ENCODE measurements around the gene PARL.

The PARL gene

GRCh38 chr3:183845608-183846288 is 38.9 kb downstream of the PARL start:
- H3K23ac ChIP-seq (ENCODE audit: low read length in 2 of 2), result no peak overlapping the region
- peak; percentile 10 for DNase-seq
- H2AK5ac ChIP-seq (ENCODE audit: low read length, severe bottlenecking), result peak overlapping the region; percentile 93
- H3K27ac ChIP-seq (ENCODE audit: low read length, poor library complexity, severe bottlenecking), result peak overlapping the region; percentile 60
- H3K4me2 ChIP-seq (ENCODE audit: low read length, poor library complexity, severe bottlenecking), result no peak overlapping the region
- H2AFZ ChIP-seq (ENCODE audit: low read depth, low read length), result no peak overlapping the region
- H3K27me3 ChIP-seq (ENCODE audit: control insufficient read depth in 1 of 2, insufficient read depth in 1 of 2, low read length in 2 of 2), result no peaks in the 10 kb centered on the region
- no peak overlapping the region for H3K14ac ChIP-seq (ENCODE audit: low read length in 2 of 2)
- peaks cover 21 to 71% of the 10 kb centered on the region in 2 experiments for H3K36me3 ChIP-seq (ENCODE audit: control insufficient read depth in 1 of 2, insufficient read depth in 2 of 2, low read depth in 1 of 2, low read length in 2 of 2)
- H3K4me3 ChIP-seq (ENCODE audit: insufficient read depth in 1 of 2, low read depth in 1 of 2, low read length in 2 of 2), result no peak overlapping the region
- peaks cover 6% of the 10 kb centered on the region for H3K4me1 ChIP-seq (ENCODE audit: control insufficient read depth, insufficient read depth, low read depth, low read length)
- H2BK120ac ChIP-seq (ENCODE audit: low read depth, low read length), result peak overlapping the region; percentile 34
- no peak overlapping the region for H2BK15ac ChIP-seq (ENCODE audit: low read depth, poor library complexity, severe bottlenecking)
- H4K91ac ChIP-seq (ENCODE audit: low read length), result no peak overlapping the region
- no peak overlapping the region for H3K18ac ChIP-seq (ENCODE audit: low read depth in 1 of 2, low read length in 2 of 2)
- H2BK5ac ChIP-seq (ENCODE audit: low read depth, low read length, poor library complexity, severe bottlenecking), result no peak overlapping the region
- H2BK12ac ChIP-seq (ENCODE audit: low read length in 2 of 2), result no peak overlapping the region
- H3K79me1 ChIP-seq (replicated peaks; ENCODE audit: low read length, poor library complexity, severe bottlenecking), result peaks cover 16% of the 10 kb centered on the region
- WGBS, result 83% methylated on average over 12 of the region's 13 CpGs
- no peak overlapping the region for H3K9ac ChIP-seq (ENCODE audit: low read length)
- no peak overlapping the region for H3K4ac ChIP-seq (ENCODE audit: low read depth in 1 of 2, low read length in 2 of 2)
- H3K9me3 ChIP-seq (ENCODE audit: control insufficient read depth, low read length), result no peaks in the 10 kb centered on the region
- H4K8ac ChIP-seq (ENCODE audit: low read length), result no peak overlapping the region

GRCh38 chr3:183845090-183845489 is 39.6 kb downstream of the PARL start:
- peaks cover 23 to 72% of the 10 kb centered on the region in 2 experiments for H3K36me3 ChIP-seq (ENCODE audit: control insufficient read depth in 1 of 2, insufficient read depth in 2 of 2, low read depth in 1 of 2, low read length in 2 of 2)
- H3K4me2 ChIP-seq (ENCODE audit: low read length, poor library complexity, severe bottlenecking), result no peak overlapping the region
- peaks cover 17% of the 10 kb centered on the region for H3K79me1 ChIP-seq (replicated peaks; ENCODE audit: low read length, poor library complexity, severe bottlenecking)
- H3K27me3 ChIP-seq (ENCODE audit: control insufficient read depth in 1 of 2, insufficient read depth in 1 of 2, low read length in 2 of 2), result no peaks in the 10 kb centered on the region
- H2BK12ac ChIP-seq (ENCODE audit: low read length in 2 of 2), result no peak overlapping the region
- no peak overlapping the region for H3K4ac ChIP-seq (ENCODE audit: low read depth in 1 of 2, low read length in 2 of 2)
- H2AK5ac ChIP-seq (ENCODE audit: low read length, severe bottlenecking), result peak overlapping the region; percentile 14
- H2BK120ac ChIP-seq (ENCODE audit: low read depth, low read length), result no peak overlapping the region
- H3K23ac ChIP-seq (ENCODE audit: low read length in 2 of 2), result no peak overlapping the region
- no peak for DNase-seq
- no peak overlapping the region for H4K91ac ChIP-seq (ENCODE audit: low read length)
- no peak overlapping the region for H3K18ac ChIP-seq (ENCODE audit: low read depth in 1 of 2, low read length in 2 of 2)
- H2BK5ac ChIP-seq (ENCODE audit: low read depth, low read length, poor library complexity, severe bottlenecking), result no peak overlapping the region
- no peak overlapping the region for H2AFZ ChIP-seq (ENCODE audit: low read depth, low read length)
- no peak overlapping the region for H3K14ac ChIP-seq (ENCODE audit: low read length in 2 of 2)
- no peak overlapping the region for H3K4me3 ChIP-seq (ENCODE audit: insufficient read depth in 1 of 2, low read depth in 1 of 2, low read length in 2 of 2)
- H3K9ac ChIP-seq (ENCODE audit: low read length), result no peak overlapping the region
- H2BK15ac ChIP-seq (ENCODE audit: low read depth, poor library complexity, severe bottlenecking), result no peak overlapping the region
- peaks cover 6% of the 10 kb centered on the region for H3K4me1 ChIP-seq (ENCODE audit: control insufficient read depth, insufficient read depth, low read depth, low read length)
- no peak overlapping the region for H4K8ac ChIP-seq (ENCODE audit: low read length)
- 75% methylated on average over 2 of the region's 4 CpGs for WGBS
- peak overlapping the region; percentile 60 for H3K27ac ChIP-seq (ENCODE audit: low read length, poor library complexity, severe bottlenecking)
- no peaks in the 10 kb centered on the region for H3K9me3 ChIP-seq (ENCODE audit: control insufficient read depth, low read length)

DNA sequence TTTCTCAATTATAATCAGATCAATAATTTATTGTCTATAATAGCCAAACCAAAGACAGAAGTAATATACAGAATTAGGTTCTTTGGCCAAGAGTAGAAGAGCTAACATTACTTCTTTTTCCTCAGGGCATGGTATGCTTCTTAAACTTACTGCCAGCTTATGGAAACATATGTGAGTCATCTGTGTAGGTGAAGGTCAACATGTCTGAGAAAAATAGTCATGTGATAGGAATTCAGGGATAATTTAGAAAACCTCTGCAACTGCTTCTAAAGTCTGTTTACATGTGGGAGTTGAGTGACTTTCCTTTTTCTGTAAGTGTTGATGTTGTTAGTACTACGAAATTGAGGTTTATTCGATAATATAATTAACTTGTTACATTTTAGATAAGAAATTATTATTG is 40.1 kb downstream of the PARL start:
- H3K23ac ChIP-seq (ENCODE audit: low read length in 2 of 2), result no peak overlapping the region
- no peak overlapping the region for H3K4me3 ChIP-seq (ENCODE audit: insufficient read depth in 1 of 2, low read depth in 1 of 2, low read length in 2 of 2)
- peak overlapping the region; percentile 49 for H3K27ac ChIP-seq (ENCODE audit: low read length, poor library complexity, severe bottlenecking)
- no peaks in the 10 kb centered on the region for H3K27me3 ChIP-seq (ENCODE audit: control insufficient read depth in 1 of 2, insufficient read depth in 1 of 2, low read length in 2 of 2)
- H3K9ac ChIP-seq (ENCODE audit: low read length), result peak overlapping the region; percentile 19
- H3K4me2 ChIP-seq (ENCODE audit: low read length, poor library complexity, severe bottlenecking), result no peak overlapping the region
- H3K14ac ChIP-seq (ENCODE audit: low read length in 2 of 2), result no peak overlapping the region
- no peak overlapping the region for H3K4ac ChIP-seq (ENCODE audit: low read depth in 1 of 2, low read length in 2 of 2)
- H3K4me1 ChIP-seq (ENCODE audit: control insufficient read depth, insufficient read depth, low read depth, low read length), result peaks cover 6% of the 10 kb centered on the region
- H3K9me3 ChIP-seq (ENCODE audit: control insufficient read depth, low read length), result no peaks in the 10 kb centered on the region
- no peak overlapping the region for H2BK15ac ChIP-seq (ENCODE audit: low read depth, poor library complexity, severe bottlenecking)
- H3K79me1 ChIP-seq (replicated peaks; ENCODE audit: low read length, poor library complexity, severe bottlenecking), result peaks cover 16% of the 10 kb centered on the region
- H4K91ac ChIP-seq (ENCODE audit: low read length), result no peak overlapping the region
- H3K36me3 ChIP-seq (ENCODE audit: control insufficient read depth in 1 of 2, insufficient read depth in 2 of 2, low read depth in 1 of 2, low read length in 2 of 2), result peaks cover 25 to 72% of the 10 kb centered on the region in 2 experiments
- peak; percentile 90 for DNase-seq
- no peak overlapping the region for H2AK5ac ChIP-seq (ENCODE audit: low read length, severe bottlenecking)
- H2BK120ac ChIP-seq (ENCODE audit: low read depth, low read length), result no peak overlapping the region
- no peak overlapping the region for H2BK12ac ChIP-seq (ENCODE audit: low read length in 2 of 2)
- H3K18ac ChIP-seq (ENCODE audit: low read depth in 1 of 2, low read length in 2 of 2), result no peak overlapping the region
- WGBS, result no CpG with 5 or more reads among the region's 2 CpGs
- H2AFZ ChIP-seq (ENCODE audit: low read depth, low read length), result no peak overlapping the region
- H4K8ac ChIP-seq (ENCODE audit: low read length), result no peak overlapping the region
- no peak overlapping the region for H2BK5ac ChIP-seq (ENCODE audit: low read depth, low read length, poor library complexity, severe bottlenecking)

GRCh38 chr3:183839751-183840150 is 44.9 kb downstream of the PARL start:
- no peak overlapping the region for H3K14ac ChIP-seq (ENCODE audit: low read length in 2 of 2)
- H3K4ac ChIP-seq (ENCODE audit: low read depth in 1 of 2, low read length in 2 of 2), result no peak overlapping the region
- no peaks in the 10 kb centered on the region for H3K9me3 ChIP-seq (ENCODE audit: control insufficient read depth, low read length)
- H4K8ac ChIP-seq (ENCODE audit: low read length), result no peak overlapping the region
- no peak overlapping the region for H3K23ac ChIP-seq (ENCODE audit: low read length in 2 of 2)
- peaks cover 26 to 73% of the 10 kb centered on the region in 2 experiments for H3K36me3 ChIP-seq (ENCODE audit: control insufficient read depth in 1 of 2, insufficient read depth in 2 of 2, low read depth in 1 of 2, low read length in 2 of 2)
- no peak overlapping the region for H3K18ac ChIP-seq (ENCODE audit: low read depth in 1 of 2, low read length in 2 of 2)
- no peak overlapping the region for H4K91ac ChIP-seq (ENCODE audit: low read length)
- no peak overlapping the region for H2BK120ac ChIP-seq (ENCODE audit: low read depth, low read length)
- H3K4me1 ChIP-seq (ENCODE audit: control insufficient read depth, insufficient read depth, low read depth, low read length), result no peaks in the 10 kb centered on the region
- H3K27me3 ChIP-seq (ENCODE audit: control insufficient read depth in 1 of 2, insufficient read depth in 1 of 2, low read length in 2 of 2), result no peaks in the 10 kb centered on the region
- H2AFZ ChIP-seq (ENCODE audit: low read depth, low read length), result no peak overlapping the region
- H2AK5ac ChIP-seq (ENCODE audit: low read length, severe bottlenecking), result no peak overlapping the region
- H3K79me1 ChIP-seq (replicated peaks; ENCODE audit: low read length, poor library complexity, severe bottlenecking), result peaks cover 8% of the 10 kb centered on the region
- no peak for DNase-seq
- no peak overlapping the region for H3K4me2 ChIP-seq (ENCODE audit: low read length, poor library complexity, severe bottlenecking)
- 100% methylated on average over 2 of the region's 4 CpGs for WGBS
- no peak overlapping the region for H2BK15ac ChIP-seq (ENCODE audit: low read depth, poor library complexity, severe bottlenecking)
- H3K9ac ChIP-seq (ENCODE audit: low read length), result no peak overlapping the region
- H3K27ac ChIP-seq (ENCODE audit: low read length, poor library complexity, severe bottlenecking), result no peak overlapping the region
- no peak overlapping the region for H2BK12ac ChIP-seq (ENCODE audit: low read length in 2 of 2)
- no peak overlapping the region for H3K4me3 ChIP-seq (ENCODE audit: insufficient read depth in 1 of 2, low read depth in 1 of 2, low read length in 2 of 2)
- H2BK5ac ChIP-seq (ENCODE audit: low read depth, low read length, poor library complexity, severe bottlenecking), result no peak overlapping the region
